H4 (cell line): ENCODE results near the gene NEAT1. TPM values are rescaled to one million over a fixed set of nuclear protein-coding genes. Genes with fewer than 3 reads are reported as not detected.

Experiments used
- DNase-seq: peaks from one replicate; pipeline ENCODE4 v3.0.0-alpha.2; 2015; ENCODE audit warnings: low spot score
- total RNA-seq: library from RNA; depleted of rRNA; stranded (reverse); fragments of >200 nt; shearing (Covaris generic); gene quantifications from 2 replicates; pipeline ENCODE4 v1.2.3, GENCODE V29; 2014

NEAT1 gene
- total RNA-seq, 1 experiment from 2014 or later = 3.4 TPM

DNA sequence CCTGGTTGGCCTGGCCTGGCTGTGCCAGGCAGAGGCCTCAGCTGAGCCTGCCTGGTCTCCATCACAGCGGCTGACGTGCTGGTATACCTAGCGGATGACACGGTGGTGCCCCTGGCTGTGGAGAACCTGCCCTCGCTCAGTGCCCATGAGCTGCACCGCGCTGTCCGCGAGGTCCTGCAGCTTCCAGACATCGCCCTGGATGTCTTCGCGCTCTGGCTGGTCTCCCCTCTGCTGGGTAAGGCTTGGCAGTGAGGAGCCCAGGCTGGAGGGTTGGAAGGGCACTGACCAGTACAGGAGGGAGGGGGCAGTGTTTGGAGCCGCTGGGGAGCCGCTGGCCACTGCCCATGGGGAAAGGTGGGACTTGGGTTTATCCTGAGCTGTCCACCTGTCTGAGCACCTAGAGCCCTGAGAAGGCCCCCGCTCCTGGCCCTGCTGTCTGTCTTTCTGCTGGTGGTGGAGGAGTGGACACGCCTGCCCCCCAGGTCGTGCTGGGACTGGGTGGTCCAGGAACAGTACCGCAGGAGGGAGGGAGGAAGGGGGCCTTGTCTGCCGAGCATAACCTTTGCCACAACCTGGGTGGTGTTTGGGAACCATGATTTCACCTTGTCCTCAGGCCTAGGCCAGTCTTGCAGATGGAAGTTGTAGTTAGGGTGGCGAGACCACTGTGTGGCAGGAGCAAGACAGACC, 33.2 kb upstream of the NEAT1 start:
- DNase-seq = no peak

DNA sequence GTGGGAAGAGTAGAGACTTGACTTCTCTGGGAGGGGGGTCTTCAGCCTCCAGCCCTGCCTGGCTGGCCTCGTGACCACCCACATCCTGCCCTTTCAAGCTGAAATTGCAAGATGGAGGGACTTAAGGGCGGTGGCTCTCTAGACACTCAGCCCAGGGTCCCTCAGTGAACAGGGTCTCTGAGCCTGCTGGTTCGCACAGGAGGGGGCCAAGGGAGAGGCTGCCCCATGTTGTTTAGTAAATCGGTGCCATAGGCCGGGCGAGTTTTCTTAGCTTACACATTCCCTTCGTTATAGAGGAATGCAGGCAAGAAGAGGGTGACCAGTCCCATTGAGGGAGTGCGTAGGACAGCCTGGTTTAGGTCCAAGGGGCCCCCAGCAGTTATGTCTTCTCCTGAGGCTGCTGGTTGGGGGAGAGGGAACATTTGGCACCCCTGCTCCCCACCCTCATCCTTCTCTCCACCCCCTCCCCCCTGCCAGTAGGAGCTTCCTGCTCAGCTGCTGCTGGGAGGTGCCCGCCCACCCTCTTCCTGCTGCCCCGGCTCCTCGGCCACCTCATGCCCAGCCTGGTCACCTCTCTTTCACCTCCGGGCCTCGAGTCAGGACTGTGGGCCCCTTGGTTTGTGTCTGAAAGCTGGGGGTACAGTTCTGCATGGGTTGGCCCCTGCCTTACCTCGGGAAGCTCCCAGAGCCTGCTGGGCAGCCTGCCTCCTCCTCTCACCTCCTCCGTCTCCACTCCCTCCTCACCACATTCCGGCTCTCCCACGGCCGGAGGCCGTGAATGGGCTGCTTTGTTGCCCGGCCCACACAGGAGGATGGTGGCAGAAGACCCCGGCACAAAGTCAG, 32.3 kb upstream of the NEAT1 start:
- DNase-seq = no peak

DNA sequence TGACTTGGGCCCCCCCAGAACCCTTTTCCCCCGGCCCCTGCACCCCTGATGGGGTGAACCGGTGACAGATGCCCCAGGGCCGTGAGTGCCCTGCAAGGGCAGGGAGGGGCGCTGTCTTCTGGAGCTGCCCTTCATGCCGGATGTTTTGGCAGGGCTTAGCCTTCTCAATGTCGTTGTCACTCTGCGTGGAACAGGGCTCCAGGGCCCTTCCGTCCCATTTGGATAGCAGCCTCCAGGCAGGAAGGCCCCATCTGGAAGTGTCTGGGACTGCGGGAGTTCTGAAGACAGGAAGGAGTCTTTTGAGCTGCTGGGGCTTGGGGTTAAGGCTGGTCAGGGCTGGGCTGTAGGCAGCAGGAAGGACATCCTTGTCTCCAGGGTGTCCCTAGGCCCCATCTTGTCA, 31.6 kb upstream of the NEAT1 start:
- no peak for DNase-seq

DNA sequence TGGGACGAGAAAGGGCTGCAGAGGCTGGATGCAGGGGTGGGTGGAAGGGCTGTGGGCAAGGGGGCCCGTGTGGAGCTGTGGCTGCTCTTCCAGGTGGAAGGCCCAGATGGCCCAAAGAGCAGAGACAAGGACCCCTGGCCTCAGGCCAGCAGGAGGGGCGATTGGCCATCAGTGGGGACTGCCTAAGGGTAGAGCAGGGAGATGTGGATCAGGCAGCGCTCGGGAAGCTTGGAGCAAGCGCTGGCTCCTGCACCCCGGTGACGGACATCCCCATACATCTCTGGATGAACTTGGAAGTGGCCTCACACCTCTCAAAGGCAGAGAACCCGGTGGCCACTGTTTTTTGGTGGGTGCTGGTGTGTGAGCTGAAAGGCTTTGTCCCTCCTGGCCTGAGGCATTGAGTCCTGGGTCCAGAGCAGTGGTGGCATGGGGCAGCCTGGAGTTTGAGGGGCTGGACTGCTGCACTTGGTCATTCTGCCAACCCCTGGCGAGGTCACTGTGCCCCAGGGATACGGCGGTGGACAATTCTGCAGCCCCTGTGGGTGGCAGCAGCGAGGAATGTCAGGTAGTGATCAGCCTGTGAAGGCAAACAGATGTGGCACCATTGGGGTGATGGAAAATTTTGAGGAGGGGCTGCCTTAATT, 30.3 kb upstream of the NEAT1 start:
- no peak for DNase-seq

DNA sequence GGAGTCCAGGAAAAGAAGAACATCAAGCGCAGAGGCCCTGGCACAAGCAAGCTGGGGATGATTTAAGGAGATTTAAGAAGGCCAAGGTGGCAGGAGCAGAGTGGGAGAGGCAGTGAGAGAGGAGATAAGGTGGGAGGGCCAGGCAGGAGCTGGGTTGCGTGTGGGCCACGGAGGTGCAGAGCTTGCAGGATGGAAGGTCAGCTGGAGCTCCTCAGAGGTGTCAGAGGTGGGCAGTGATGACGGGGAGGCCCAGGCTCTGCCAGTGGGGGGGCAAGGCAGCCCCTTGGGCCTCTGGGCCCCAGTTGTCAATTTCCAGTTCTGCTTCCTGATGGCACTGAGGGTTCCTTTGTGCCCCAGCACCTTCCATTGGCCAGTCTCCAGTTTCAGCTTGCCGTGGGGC, 29.7 kb upstream of the NEAT1 start:
- DNase-seq = no peak

DNA sequence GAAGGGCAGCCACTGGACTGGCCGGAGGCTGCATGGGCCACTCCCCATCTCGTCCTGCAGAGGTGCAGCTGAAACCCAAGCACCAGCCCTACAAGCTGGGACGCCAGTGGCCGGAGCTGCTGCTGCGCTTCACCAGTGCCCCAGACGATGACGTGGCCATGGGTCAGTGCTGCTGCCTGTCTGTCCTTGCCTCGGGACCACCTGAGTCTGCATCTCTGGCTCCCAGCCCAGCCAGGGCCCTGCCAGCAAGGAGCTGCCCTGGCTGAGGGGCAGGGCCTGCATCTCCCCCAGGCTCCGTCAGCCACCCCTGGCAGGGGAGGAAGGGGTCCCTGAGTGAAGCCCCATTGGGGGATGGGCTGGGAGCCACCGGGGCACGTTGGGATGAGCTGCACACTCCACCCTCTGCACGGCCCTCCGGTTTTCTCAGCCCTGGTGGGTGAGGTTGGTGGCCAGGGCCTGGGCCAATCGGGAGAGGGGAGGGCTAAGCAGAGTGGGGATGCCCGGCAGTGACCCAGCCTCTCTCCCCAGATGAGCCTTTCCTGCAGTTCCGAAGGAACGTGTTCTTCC, 29.0 kb upstream of the NEAT1 start:
- no peak for DNase-seq

- DNase-seq = no peak
Measured at GRCh38 chr11:65394125-65394536, 28.5 kb upstream of the NEAT1 start.

DNA sequence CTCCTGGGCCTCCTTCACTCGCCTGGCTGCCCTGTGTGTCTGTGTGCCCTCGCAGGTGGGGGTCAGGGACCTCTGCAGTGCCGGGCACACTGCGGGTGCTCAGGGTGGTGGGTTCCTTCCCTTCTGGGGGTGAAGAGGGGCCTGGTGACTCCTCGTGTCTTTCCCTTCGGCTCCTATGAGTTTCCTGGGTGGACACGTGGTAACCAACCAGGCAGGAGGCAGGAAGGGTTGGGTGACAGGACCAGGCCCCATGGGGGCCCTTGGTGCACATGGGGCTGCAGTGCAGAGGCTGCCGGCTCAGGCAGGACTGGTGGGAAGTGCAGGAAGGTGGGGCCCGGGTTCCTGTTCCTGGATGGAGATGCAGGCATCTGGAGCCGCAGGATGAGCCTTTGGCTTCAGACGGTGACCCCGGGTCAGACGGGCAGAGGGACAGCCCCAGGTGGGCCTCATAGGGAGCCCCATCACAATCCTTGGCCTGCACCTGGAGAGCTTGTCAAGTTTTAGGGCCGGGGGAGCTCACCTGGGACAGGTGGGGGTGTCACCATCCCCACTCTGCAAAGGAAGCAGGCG, 26.6 kb upstream of the NEAT1 start:
- DNase-seq = no peak

DNA sequence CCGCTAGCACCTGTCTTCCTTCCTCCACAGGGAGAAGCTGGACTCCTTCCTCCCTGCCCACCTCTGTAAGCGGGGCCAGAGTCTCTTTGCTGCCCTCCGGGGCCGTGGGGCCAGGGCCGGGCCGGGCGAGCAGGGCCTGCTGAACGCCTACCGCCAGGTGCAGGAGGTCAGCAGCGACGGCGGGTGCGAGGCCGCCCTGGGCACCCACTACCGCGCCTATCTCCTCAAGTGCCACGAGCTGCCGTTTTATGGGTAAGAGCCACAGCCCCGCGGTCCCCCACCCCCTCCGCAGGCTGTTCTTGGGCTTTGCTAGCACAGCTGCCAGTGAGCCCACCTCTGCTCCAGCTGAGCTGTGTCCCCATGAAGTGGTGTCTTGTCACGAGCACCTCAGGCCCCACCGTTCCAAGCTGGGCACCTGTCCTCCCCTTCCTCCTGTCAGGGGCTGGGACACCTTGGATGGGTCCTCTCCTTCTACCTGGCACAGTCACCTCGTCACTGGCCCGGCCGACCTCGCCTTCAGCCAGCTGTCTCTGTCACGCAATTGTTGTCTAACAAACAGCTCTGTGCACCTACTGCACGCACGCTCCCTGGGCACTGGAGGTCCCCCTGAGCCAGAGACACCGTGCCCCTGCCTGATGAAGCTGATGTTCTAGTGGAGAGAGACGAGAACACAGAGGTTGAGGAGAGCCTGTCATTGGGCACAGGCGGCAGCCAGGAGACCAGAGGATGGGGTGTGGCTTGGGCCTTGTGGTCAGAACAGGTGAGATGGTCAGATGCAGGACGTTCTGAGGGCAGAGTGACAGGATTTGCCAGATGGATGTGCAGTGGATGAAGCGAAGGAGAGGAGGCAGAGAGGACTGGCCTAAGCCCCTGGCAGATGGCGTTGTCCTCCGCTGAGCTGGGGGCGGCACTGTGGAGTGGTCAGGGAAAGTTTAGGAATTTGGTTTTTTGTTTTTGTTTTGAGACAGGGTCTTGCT, 25.5 kb upstream of the NEAT1 start:
- no peak for DNase-seq

DNA sequence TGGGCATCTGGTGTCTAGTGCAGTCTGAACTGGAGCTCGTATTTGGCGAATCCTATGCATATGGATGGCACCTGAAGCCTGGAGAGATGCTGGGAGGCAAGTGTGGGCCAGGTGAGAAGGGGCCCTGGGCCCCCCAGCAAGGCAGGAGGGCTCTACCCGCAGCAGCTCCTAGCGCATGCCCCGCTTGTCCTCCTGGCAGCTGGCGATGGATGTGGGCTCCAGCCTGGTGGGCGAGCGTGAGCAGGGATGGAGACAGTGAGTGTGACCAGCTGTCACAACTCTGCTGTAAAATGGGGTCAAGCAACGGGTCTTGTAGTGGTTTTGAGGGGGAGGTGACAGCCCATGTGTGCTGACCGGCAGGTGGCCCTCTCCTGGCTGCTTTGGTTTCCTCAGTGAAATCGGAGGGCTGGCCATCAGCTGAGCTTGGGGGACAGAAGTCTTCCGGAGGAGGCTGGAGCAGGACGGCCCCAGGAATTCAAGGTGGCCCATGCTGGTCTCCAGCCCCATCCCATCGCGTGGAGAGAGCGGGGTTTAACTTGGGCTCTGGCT, 24.2 kb upstream of the NEAT1 start:
- no peak for DNase-seq

- DNase-seq = no peak
Measured at GRCh38 chr11:65399249-65399648, 23.3 kb upstream of the NEAT1 start.

DNA sequence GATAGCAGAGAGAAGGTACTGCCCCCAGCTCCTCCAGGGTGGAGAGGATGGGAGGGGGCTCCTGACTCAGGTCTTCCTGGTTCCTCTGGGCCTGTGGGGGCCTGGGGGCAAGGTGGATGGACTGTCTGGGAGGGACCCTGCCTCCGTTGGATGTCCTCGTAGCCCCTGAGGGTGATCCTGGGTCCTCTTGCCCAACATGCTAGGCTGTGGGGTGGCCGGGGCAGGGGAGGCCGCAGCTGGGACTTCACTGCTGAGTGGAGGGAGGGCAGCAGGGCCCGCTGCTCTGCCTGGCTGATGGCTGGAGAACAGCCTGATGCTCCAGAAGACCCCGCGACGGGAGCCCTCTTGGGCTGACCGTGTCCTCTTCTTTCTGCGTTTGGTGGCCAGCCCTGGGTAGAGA, 22.8 kb upstream of the NEAT1 start:
- DNase-seq = no peak

DNA sequence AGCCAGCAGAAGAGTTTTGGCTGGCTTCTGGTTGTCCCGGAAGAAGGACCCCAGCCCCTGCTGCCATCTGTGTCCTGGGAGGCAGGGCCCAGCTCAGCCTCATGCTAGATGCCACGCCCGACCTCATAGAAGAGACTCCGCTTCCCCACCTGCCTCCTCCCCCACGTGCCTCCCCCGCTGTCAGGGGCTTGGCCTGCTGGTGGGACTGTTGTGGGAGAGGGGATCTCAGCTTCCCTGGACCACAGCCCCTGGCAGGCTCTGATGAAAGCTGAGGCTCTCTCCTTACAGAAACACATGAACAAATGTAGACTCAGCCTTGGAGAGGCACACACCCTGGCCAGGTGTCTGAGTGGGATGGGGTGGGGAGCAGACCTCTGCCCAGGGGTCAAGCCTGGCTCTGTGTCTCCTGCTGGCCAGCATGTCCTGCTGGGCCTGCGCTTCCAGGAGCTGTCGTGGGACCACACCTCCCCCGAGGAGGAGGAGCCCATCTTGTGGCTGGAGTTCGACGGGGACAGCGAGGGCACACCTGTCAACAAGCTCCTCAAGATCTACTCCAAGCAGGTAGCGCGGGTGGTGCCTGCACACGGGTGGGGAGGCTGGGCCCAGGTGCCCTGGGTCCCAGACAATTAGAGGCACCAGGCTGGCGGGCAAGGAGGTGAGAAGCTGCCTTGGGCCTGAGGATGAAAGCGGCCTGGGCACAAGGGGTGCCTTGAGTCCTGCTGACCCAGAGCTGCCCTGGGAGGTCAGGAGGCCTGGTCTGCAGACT, 22.1 kb upstream of the NEAT1 start:
- no peak for DNase-seq

GRCh38 chr11:65401073-65401802, 21.4 kb upstream of the NEAT1 start:
- no peak for DNase-seq

GRCh38 chr11:65401803-65402248, 20.8 kb upstream of the NEAT1 start:
- no peak for DNase-seq

GRCh38 chr11:65402790-65403189, 19.8 kb upstream of the NEAT1 start:
- DNase-seq = no peak

GRCh38 chr11:65403607-65404121, 18.9 kb upstream of the NEAT1 start:
- no peak for DNase-seq

GRCh38 chr11:65404210-65404609, 18.4 kb upstream of the NEAT1 start:
- DNase-seq = no peak
